Testis (tissue), 2 donors: ENCODE data around the gene ZSCAN5A.

ENCODE experiments used
- POLR2A ChIP-seq: fragments of 450-650 bp; IDR thresholded peaks from one replicate; pipeline ENCODE4 v1.6.1; 2017; ENCODE audit warnings: antibody characterized with exemption, mild to moderate bottlenecking, moderate library complexity
- TF ChIP-seq, protein P1 (sequence below), 3 experiments: fragments of 450-650 bp in 2 of 3; fragments of 200-600 bp in 1 of 3; sonication (generic) in 1 of 3; IDR thresholded peaks; one replicate each; pipeline ENCODE4 v1.5.1; 2016 to 2019; ENCODE audit warnings: antibody characterized with exemption in 3 of 3, mild to moderate bottlenecking in 2 of 3, moderate library complexity in 1 of 3

DNA sequence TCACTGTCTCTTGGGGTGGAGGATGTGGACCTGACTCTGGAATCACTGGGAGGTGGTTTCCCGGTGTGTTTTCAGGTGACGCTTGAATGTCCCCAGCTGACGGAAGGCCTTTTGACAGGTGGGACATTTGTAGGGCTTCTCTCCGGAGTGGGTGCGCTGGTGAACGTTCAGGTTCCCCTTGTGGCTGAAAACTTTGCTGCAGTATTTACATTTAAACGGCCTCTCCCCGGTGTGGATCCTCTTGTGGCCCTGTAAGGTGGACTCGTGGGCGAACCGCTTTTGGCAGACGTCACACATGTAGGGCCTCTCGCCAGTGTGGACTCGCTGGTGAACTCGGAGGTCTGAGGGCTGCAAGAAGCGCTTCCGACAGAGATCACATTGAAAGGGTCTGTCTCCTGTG, 124.9 kb downstream of the ZSCAN5A start:
- TF ChIP-seq, protein P1, sequence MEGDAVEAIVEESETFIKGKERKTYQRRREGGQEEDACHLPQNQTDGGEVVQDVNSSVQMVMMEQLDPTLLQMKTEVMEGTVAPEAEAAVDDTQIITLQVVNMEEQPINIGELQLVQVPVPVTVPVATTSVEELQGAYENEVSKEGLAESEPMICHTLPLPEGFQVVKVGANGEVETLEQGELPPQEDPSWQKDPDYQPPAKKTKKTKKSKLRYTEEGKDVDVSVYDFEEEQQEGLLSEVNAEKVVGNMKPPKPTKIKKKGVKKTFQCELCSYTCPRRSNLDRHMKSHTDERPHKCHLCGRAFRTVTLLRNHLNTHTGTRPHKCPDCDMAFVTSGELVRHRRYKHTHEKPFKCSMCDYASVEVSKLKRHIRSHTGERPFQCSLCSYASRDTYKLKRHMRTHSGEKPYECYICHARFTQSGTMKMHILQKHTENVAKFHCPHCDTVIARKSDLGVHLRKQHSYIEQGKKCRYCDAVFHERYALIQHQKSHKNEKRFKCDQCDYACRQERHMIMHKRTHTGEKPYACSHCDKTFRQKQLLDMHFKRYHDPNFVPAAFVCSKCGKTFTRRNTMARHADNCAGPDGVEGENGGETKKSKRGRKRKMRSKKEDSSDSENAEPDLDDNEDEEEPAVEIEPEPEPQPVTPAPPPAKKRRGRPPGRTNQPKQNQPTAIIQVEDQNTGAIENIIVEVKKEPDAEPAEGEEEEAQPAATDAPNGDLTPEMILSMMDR (IDR thresholded peaks at IDR 0.05): no peak
- TF ChIP-seq POLR2A: no peak
